DND-41 (cell line): ENCODE results near the gene LRRC32.

Experiments
- ATAC-seq: fragments of 200-7000 bp; cut with Tn5 transposase; 3 replicates; pipeline ENCODE4 v1.9.1; 2021; ENCODE audit warnings: low read depth; ENCODE audit not compliant: insufficient read depth
- DNase-seq: peaks from one replicate; pipeline ENCODE4 v3.0.0-alpha.2; 2020
- H2AFZ ChIP-seq: 2 replicates; pipeline ENCODE4 v1.6.0; 2012; ENCODE audit warnings: low read depth, low read length
- H3K27ac ChIP-seq: 2 replicates; pipeline ENCODE4 v1.5.1; 2012; ENCODE audit warnings: low read length, inconsistent platforms
- H3K27me3 ChIP-seq: fragments of 200-600 bp; sonication (generic); 2 replicates; pipeline ENCODE4 v1.6.0; 2012; ENCODE audit warnings: low read length, mild to moderate bottlenecking, inconsistent platforms; ENCODE audit not compliant: insufficient read depth, poor library complexity
- H3K36me3 ChIP-seq: 2 replicates; pipeline ENCODE4 v1.5.1; 2012; ENCODE audit warnings: low read length, inconsistent platforms; ENCODE audit not compliant: insufficient read depth
- H3K4me1 ChIP-seq: 2 replicates; pipeline ENCODE4 v1.5.1; 2012; ENCODE audit warnings: mild to moderate bottlenecking, low read length; ENCODE audit not compliant: insufficient read depth
- H3K4me2 ChIP-seq: 2 replicates; pipeline ENCODE4 v1.6.0; 2012; ENCODE audit warnings: mild to moderate bottlenecking, moderate library complexity, low read length, inconsistent platforms; ENCODE audit not compliant: insufficient read depth
- H3K4me3 ChIP-seq, 2 experiments: fragments of 200-600 bp in 1 of 2; shearing (Covaris generic) in 1 of 2; 2 replicates each; pipeline ENCODE4 v1.5.1; 2012 to 2016; ENCODE audit warnings: inconsistent platforms in 2 of 2, low read length in 2 of 2, mild to moderate bottlenecking in 2 of 2, low read depth in 1 of 2, moderate library complexity in 1 of 2
- H3K79me2 ChIP-seq: 2 replicates; pipeline ENCODE4 v1.6.0; 2012; ENCODE audit warnings: low read length, inconsistent platforms; ENCODE audit not compliant: insufficient read depth
- H3K9ac ChIP-seq: 2 replicates; pipeline ENCODE4 v1.6.0; 2012; ENCODE audit warnings: low read depth, mild to moderate bottlenecking, inconsistent platforms, low read length, moderate library complexity
- H3K9me3 ChIP-seq: 2 replicates; pipeline ENCODE4 v1.5.1; 2012; ENCODE audit warnings: low read length, moderate library complexity, mild to moderate bottlenecking, inconsistent platforms; ENCODE audit not compliant: insufficient read depth, severe bottlenecking
- H4K20me1 ChIP-seq: 2 replicates; pipeline ENCODE4 v1.6.0; 2012; ENCODE audit warnings: low read length; ENCODE audit not compliant: insufficient read depth
- CTCF ChIP-seq: IDR thresholded peaks from 2 replicates; pipeline ENCODE4 v1.5.1; 2012; ENCODE audit warnings: borderline replicate concordance, low read length, moderate library complexity, mild to moderate bottlenecking; ENCODE audit not compliant: poor library complexity, severe bottlenecking; ENCODE audit errors: extremely low read depth
- EZH2 ChIP-seq: IDR thresholded peaks from 3 replicates; pipeline ENCODE4 v1.6.1; 2012; ENCODE audit warnings: borderline replicate concordance, low read depth, mild to moderate bottlenecking, moderate library complexity, low read length, inconsistent platforms; ENCODE audit not compliant: severe bottlenecking

Gene LRRC32

GRCh38 chr11:76683161-76684095 lies 12.9 kb upstream of the LRRC32 start:
- Histone ChIP-seq H3K79me2 (no peaks in the 10 kb centered on the region), H4K20me1 (peaks cover 3% of the 10 kb centered on the region), H3K9ac (no peak overlapping the region), H2AFZ (no peak overlapping the region), H3K4me1 (no peaks in the 10 kb centered on the region), H3K27me3 (peaks cover 3% of the 10 kb centered on the region), H3K9me3 (no peaks in the 10 kb centered on the region), H3K36me3 (no peaks in the 10 kb centered on the region), H3K4me2 (no peak overlapping the region), H3K4me3 (no peak overlapping the region), H3K27ac (no peak overlapping the region)
- no peak for DNase-seq
- TF ChIP-seq CTCF = no peak
- no peak for TF ChIP-seq EZH2
- ATAC-seq = no peak

GRCh38 chr11:76682684-76683083 lies 12.1 kb upstream of the LRRC32 start:
- DNase-seq (no peak), ATAC-seq (no peak)
- no peak overlapping the region for H2AFZ ChIP-seq

GRCh38 chr11:76682106-76682505 lies 11.6 kb upstream of the LRRC32 start:
- Histone ChIP-seq H3K9me3 (no peaks in the 10 kb centered on the region), H3K4me2 (no peak overlapping the region), H3K4me3 (no peak overlapping the region), H3K27ac (no peak overlapping the region), H3K79me2 (no peaks in the 10 kb centered on the region), H3K36me3 (no peaks in the 10 kb centered on the region), H3K27me3 (peaks cover 3% of the 10 kb centered on the region), H2AFZ (no peak overlapping the region), H4K20me1 (peaks cover 3% of the 10 kb centered on the region), H3K4me1 (no peaks in the 10 kb centered on the region), H3K9ac (no peak overlapping the region)
- ATAC-seq (no peak), DNase-seq (no peak)
- TF ChIP-seq EZH2 (no peak), CTCF (no peak)

More at GRCh38 chr11:76682684-76683083, 12.1 kb upstream of the LRRC32 start:
- Histone ChIP-seq H3K27ac (no peak overlapping the region), H3K36me3 (no peaks in the 10 kb centered on the region), H3K27me3 (peaks cover 3% of the 10 kb centered on the region), H3K9me3 (no peaks in the 10 kb centered on the region), H3K4me2 (no peak overlapping the region), H3K9ac (no peak overlapping the region), H4K20me1 (peaks cover 3% of the 10 kb centered on the region), H3K79me2 (no peaks in the 10 kb centered on the region), H3K4me3 (no peak overlapping the region), H3K4me1 (no peaks in the 10 kb centered on the region)
- TF ChIP-seq CTCF (no peak), EZH2 (no peak)
